HCT116 (cell line): Measurements from ENCODE around the gene IRAK2. TPM values are rescaled to one million over a fixed set of nuclear protein-coding genes. Genes with fewer than 3 reads are reported as not detected.

Experiments used
- ATAC-seq: fragments of 200-7000 bp; cut with Tn5 transposase; 2 replicates; pipeline ENCODE4 v1.9.1; 2020; ENCODE audit warnings: mild to moderate bottlenecking, moderate library complexity
- BruUV-seq: library from RNA; stranded (reverse); fragments of 400-500 nt; replicated peaks from 2 replicates; lab custom pipeline; 2021; lab: Mats Ljungman, UMichigan
- CTCF ChIA-PET: fragments of 300-600 bp; sonication (Branson Sonifier 250); formaldehyde crosslinking; loops from one replicate; lab custom pipeline; 2021; ENCODE audit warnings: antibody characterized with exemption; lab: Charles Lee
- POLR2A ChIA-PET: fragments of 300-600, 350-600 bp; sonication (Branson Sonifier 250); formaldehyde crosslinking; loops from one replicate; lab custom pipeline; 2021; ENCODE audit warnings: antibody characterized with exemption; lab: Charles Lee
- RAD21 ChIA-PET, 2 experiments: fragments of 300-600 bp; sonication (Branson Sonifier 250); formaldehyde crosslinking; loops; one replicate each; lab custom pipeline; 2023; ENCODE audit warnings: low total read pairs in 2 of 2; ENCODE audit not compliant: uncharacterized antibody in 2 of 2, unreplicated experiment in 2 of 2, low non-redundant PET in 1 of 2; lab: Charles Lee
- DNase-seq: peaks from one replicate; pipeline ENCODE4 v3.0.0-alpha.2; 2010; ENCODE audit warnings: low read depth, low spot score
- H2AFZ ChIP-seq: fragments of 200-600 bp; shearing (Covaris generic), sonication (generic); 2 replicates; pipeline ENCODE4 v1.6.1; 2017; ENCODE audit warnings: low read depth, mixed run types, mixed read lengths, antibody characterized with exemption, low read length; ENCODE audit not compliant: poor library complexity, severe bottlenecking
- H3K27ac ChIP-seq: 2 replicates; pipeline ENCODE4 v1.5.1; 2012; ENCODE audit warnings: low read depth, low read length
- H3K27me3 ChIP-seq: fragments of 200-600 bp; sonication (generic); 2 replicates; pipeline ENCODE4 v1.6.1; 2016; ENCODE audit warnings: mixed run types, low read length, mixed read lengths; ENCODE audit not compliant: insufficient read depth
- H3K36me3 ChIP-seq, 2 experiments: fragments of 200-500 bp in 1 of 2; fragments of 200-600 bp in 1 of 2; sonication (Bioruptor generic) in 1 of 2; sonication (generic) in 1 of 2; 2 replicates each; pipeline versions ENCODE4 v1.5.1 to v1.6.1; 2014 to 2016; ENCODE audit warnings: low read length in 2 of 2, inconsistent platforms in 1 of 2, mixed read lengths in 1 of 2, mixed run types in 1 of 2; ENCODE audit not compliant: insufficient read depth in 2 of 2, control insufficient read depth in 1 of 2
- H3K4me1 ChIP-seq, 2 experiments: fragments of 200-600 bp in 1 of 2; sonication (generic) in 1 of 2; 2 replicates each; pipeline versions ENCODE4 v1.5.1 to v1.6.1; 2012 to 2017; ENCODE audit warnings: low read length in 2 of 2, inconsistent platforms in 1 of 2, mild to moderate bottlenecking in 1 of 2, mixed read lengths in 1 of 2, mixed run types in 1 of 2, moderate library complexity in 1 of 2; ENCODE audit not compliant: insufficient read depth in 2 of 2, control insufficient read depth in 1 of 2
- H3K4me2 ChIP-seq: fragments of 200-600 bp; sonication (generic); 2 replicates; pipeline ENCODE4 v1.6.1; 2017; ENCODE audit warnings: mixed run types, low read length, mixed read lengths
- H3K4me3 ChIP-seq, 2 experiments: fragments of 200-600 bp in 1 of 2; sonication (generic) in 1 of 2; replicated peaks in 1 of 2; 2 replicates each; pipeline ENCODE4 v1.5.1; 2011 to 2016; ENCODE audit warnings: low read length in 2 of 2, control low read depth in 1 of 2, low read depth in 1 of 2, mild to moderate bottlenecking in 1 of 2, mixed read lengths in 1 of 2, mixed run types in 1 of 2
- H3K79me2 ChIP-seq: fragments of 200-600 bp; sonication (generic); 2 replicates; pipeline ENCODE4 v1.6.1; 2017; ENCODE audit warnings: mild to moderate bottlenecking, mixed run types, low read length, moderate library complexity, mixed read lengths; ENCODE audit not compliant: insufficient read depth
- H3K9ac ChIP-seq: fragments of 200-600 bp; sonication (generic); 2 replicates; pipeline ENCODE4 v1.6.1; 2016; ENCODE audit warnings: low read length, mixed read lengths
- H3K9me2 ChIP-seq: fragments of 200-600 bp; sonication (generic), shearing (Covaris generic); 2 replicates; pipeline ENCODE4 v1.6.1; 2017; ENCODE audit warnings: mixed run types, mild to moderate bottlenecking, moderate library complexity; ENCODE audit not compliant: insufficient read depth
- H3K9me3 ChIP-seq, 2 experiments: fragments of 200-500 bp in 1 of 2; fragments of 200-600 bp in 1 of 2; sonication (Bioruptor generic) in 1 of 2; sonication (generic) in 1 of 2; 2 replicates each; pipeline ENCODE4 v1.6.1; 2014 to 2017; ENCODE audit warnings: low read length in 2 of 2, mixed read lengths in 2 of 2, inconsistent platforms in 1 of 2, low read depth in 1 of 2, mild to moderate bottlenecking in 1 of 2, mixed run types in 1 of 2, moderate library complexity in 1 of 2; ENCODE audit not compliant: control insufficient read depth in 1 of 2, insufficient read depth in 1 of 2
- H4K20me1 ChIP-seq: fragments of 200-600 bp; sonication (generic), shearing (Covaris generic); 2 replicates; pipeline ENCODE4 v1.6.1; 2017; ENCODE audit warnings: mixed run types, mild to moderate bottlenecking, moderate library complexity; ENCODE audit not compliant: insufficient read depth
- EGR1 ChIP-seq: IDR thresholded peaks from 2 replicates; pipeline ENCODE4 v1.6.1; 2012; ENCODE audit warnings: low read depth
- EZH2phosphoT487 ChIP-seq: fragments of 200-600 bp; IDR thresholded peaks from 2 replicates; pipeline ENCODE4 v1.6.1; 2018; ENCODE audit warnings: antibody characterized with exemption, borderline replicate concordance
- FOSL1 ChIP-seq: IDR thresholded peaks from 2 replicates; pipeline ENCODE4 v1.6.1; 2012; ENCODE audit warnings: low read depth
- RAD21 ChIP-seq: IDR thresholded peaks from 2 replicates; pipeline ENCODE4 v1.6.1; 2012; ENCODE audit warnings: low read depth, mild to moderate bottlenecking
- SP1 ChIP-seq: IDR thresholded peaks from 2 replicates; pipeline ENCODE4 v1.6.1; 2012; ENCODE audit warnings: low read depth
- SRF ChIP-seq: IDR thresholded peaks from 2 replicates; pipeline ENCODE4 v1.6.1; 2012; ENCODE audit warnings: low read depth
- TCF7L2 ChIP-seq: IDR thresholded peaks from 2 replicates; pipeline ENCODE4 v1.7.0; 2011; ENCODE audit warnings: borderline replicate concordance, inconsistent platforms; ENCODE audit not compliant: insufficient read depth, insufficient read length; ENCODE audit errors: extremely low read depth
- ZFX ChIP-seq: fragments of 450-650 bp; IDR thresholded peaks from 2 replicates; pipeline ENCODE4 v1.6.1; 2017
- ZNF274 ChIP-seq: fragments of 200-500 bp; sonication (Bioruptor generic); IDR thresholded peaks from 2 replicates; pipeline ENCODE4 v1.6.1; 2014; ENCODE audit warnings: mild to moderate bottlenecking, low read depth, low read length, inconsistent platforms
- intact Hi-C: fragments of 100-400 bp; cut with micrococcal nuclease; formaldehyde crosslinking; loops from 2 replicates; pipeline ENCODE4 v1.10.0; 2022
- total RNA-seq: library from RNA; stranded (reverse); gene quantifications from one replicate; pipeline ENCODE4 v1.2.1, GENCODE V29; 2021; ENCODE audit not compliant: unreplicated experiment
- TF ChIP-seq, protein P1 (sequence below): IDR thresholded peaks from 2 replicates; pipeline ENCODE4 v1.6.1; 2012
- TF ChIP-seq, protein P2 (sequence below), 3 experiments: fragments of 200-600 bp in 1 of 3; sonication (generic) in 1 of 3; IDR thresholded peaks in 2 of 3; conservative IDR thresholded peaks in 1 of 3; 2 replicates each; pipeline ENCODE4 v1.5.1; 2012 to 2017; ENCODE audit warnings: low read depth in 2 of 3, low read length in 2 of 3, antibody characterized with exemption in 1 of 3, borderline replicate concordance in 1 of 3, control low read depth in 1 of 3, mild to moderate bottlenecking in 1 of 3, mixed read lengths in 1 of 3, mixed run types in 1 of 3, moderate library complexity in 1 of 3; ENCODE audit not compliant: insufficient read depth in 1 of 3

IRAK2 gene
- total RNA-seq, 1 experiment from 2014 or later: 3.6 TPM

DNA sequence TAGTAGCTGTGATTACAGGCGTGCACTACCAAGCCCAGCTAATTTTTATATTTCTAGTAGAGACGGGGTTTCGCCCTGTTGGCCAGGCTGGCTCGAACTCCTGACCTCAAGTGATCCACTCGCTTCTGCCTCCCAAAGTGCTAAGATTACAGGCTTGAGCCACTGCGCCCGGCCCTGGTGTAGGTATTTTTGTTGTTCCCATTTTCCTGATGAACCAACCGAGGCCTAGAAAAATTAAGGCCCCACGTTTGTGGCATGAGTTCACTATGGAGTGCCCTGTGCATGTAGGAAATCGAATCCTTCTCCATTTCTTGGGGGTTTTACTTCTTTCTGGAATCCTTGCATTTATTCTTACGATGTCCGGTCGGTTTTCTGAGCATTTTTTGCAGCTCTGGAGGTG is 69.3 kb downstream of the IRAK2 start:
- DNase-seq (no peak), ATAC-seq (no peak)
- Histone ChIP-seq H3K27ac (no peak overlapping the region), H3K36me3 (no peaks in the 10 kb centered on the region), H3K9ac (no peak overlapping the region), H3K4me2 (no peak overlapping the region), H3K9me3 (no peaks in the 10 kb centered on the region), H3K4me1 (no peaks in the 10 kb centered on the region), H3K27me3 (no peaks in the 10 kb centered on the region), H3K79me2 (no peaks in the 10 kb centered on the region), H3K4me3 (no peak overlapping the region), H2AFZ (no peak overlapping the region)
- RAD21 ChIA-PET: no interaction called here
- POLR2A ChIA-PET: no interaction called here
- TF ChIP-seq, protein P1, sequence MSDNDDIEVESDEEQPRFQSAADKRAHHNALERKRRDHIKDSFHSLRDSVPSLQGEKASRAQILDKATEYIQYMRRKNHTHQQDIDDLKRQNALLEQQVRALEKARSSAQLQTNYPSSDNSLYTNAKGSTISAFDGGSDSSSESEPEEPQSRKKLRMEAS: no peak
- TF ChIP-seq ZFX: no peak
- no peak for TF ChIP-seq SP1
- TF ChIP-seq EGR1: no peak
- no peak for TF ChIP-seq ZNF274
- TF ChIP-seq EZH2phosphoT487: no peak
- TF ChIP-seq RAD21: no peak
- TF ChIP-seq SRF: no peak
- TF ChIP-seq FOSL1: no peak
- TF ChIP-seq TCF7L2: no peak
- TF ChIP-seq, protein P2, sequence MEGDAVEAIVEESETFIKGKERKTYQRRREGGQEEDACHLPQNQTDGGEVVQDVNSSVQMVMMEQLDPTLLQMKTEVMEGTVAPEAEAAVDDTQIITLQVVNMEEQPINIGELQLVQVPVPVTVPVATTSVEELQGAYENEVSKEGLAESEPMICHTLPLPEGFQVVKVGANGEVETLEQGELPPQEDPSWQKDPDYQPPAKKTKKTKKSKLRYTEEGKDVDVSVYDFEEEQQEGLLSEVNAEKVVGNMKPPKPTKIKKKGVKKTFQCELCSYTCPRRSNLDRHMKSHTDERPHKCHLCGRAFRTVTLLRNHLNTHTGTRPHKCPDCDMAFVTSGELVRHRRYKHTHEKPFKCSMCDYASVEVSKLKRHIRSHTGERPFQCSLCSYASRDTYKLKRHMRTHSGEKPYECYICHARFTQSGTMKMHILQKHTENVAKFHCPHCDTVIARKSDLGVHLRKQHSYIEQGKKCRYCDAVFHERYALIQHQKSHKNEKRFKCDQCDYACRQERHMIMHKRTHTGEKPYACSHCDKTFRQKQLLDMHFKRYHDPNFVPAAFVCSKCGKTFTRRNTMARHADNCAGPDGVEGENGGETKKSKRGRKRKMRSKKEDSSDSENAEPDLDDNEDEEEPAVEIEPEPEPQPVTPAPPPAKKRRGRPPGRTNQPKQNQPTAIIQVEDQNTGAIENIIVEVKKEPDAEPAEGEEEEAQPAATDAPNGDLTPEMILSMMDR (IDR thresholded peaks at IDR 0.05 in 2 of 3, conservative IDR thresholded peaks at IDR 0.05 in 1 of 3; ENCODE audit: borderline replicate concordance in 1 of 3, insufficient read depth in 1 of 3, low read depth in 2 of 3, low read length in 2 of 3): no peak
- TF ChIP-seq, all 23 proteins: peak for 0
- CTCF ChIA-PET: no interaction called here
- Histone ChIP-seq H4K20me1 (no peaks in the 10 kb centered on the region), H3K9me2 (no peaks in the 10 kb centered on the region)
- no TSS peak for BruUV-seq
- intact Hi-C loops: no loop called here
